ENCODE measurements around the gene LMO7. TPM values are rescaled to one million over a fixed set of nuclear protein-coding genes. Genes with fewer than 3 reads are reported as not detected.

Gene LMO7
- total and polyA plus RNA-seq, 2 of the 4 experiments (the other 2 are of a cell fraction) = 266 to 367 TPM

DNA sequence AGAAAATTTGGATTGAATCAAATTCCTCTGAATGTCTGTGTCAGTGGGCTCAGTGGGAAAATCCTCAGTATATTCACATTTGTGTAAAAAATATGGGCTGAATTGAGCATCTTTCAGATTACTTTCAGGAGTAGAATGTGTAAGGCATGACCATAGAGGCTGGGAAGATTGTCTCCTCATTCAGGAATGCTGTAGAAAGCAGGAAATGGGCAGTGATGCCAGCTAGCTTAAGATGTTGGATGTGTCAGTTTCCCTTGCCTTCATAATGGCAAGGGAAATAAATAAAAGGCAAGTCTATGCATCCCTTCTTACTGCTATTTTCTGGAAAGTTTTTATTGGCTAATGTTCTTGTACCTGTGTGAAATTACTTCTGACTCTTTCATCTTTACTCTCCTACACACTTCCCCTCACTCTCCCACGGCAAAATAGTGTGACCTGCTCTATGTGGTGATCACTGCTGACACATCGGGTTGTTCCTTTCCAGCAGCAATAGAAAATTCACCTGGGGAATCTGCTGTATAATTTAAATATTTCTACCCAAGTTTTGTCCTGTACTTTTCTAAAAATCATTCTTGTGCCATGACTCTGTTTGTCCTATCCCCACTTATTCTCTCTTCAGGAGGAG lies 103.2 kb downstream of the LMO7 start:
- ATAC-seq (ENCODE audit: low read depth) (no peak), DNase-seq (peak; percentile 35)
- H3K4ac ChIP-seq (ENCODE audit: low read depth, low read length) = no peak overlapping the region
- H2AK9ac ChIP-seq (replicated peaks; ENCODE audit: low read depth, low read length, poor library complexity) = no peak overlapping the region
- no peak overlapping the region for H2AK5ac ChIP-seq (ENCODE audit: low read depth, low read length)
- peaks cover 62% of the 10 kb centered on the region; the same call in 1 of the 2 replicates for H4K20me1 ChIP-seq (ENCODE audit: insufficient read depth, low read length)
- H3K56ac ChIP-seq (ENCODE audit: extremely low read depth, insufficient read depth, low read length) = no peak overlapping the region
- H3K79me1 ChIP-seq (ENCODE audit: low read depth in 1 of 2, low read length in 2 of 2) = peaks cover 26 to 66% of the 10 kb centered on the region in 2 experiments
- no TSS peak for BruUV-seq (replicated peaks)
- H2BK120ac ChIP-seq (ENCODE audit: low read depth, low read length) = no peak overlapping the region
- H3K27me3 ChIP-seq (ENCODE audit: control insufficient read depth, insufficient read depth, low read length) = no peaks in the 10 kb centered on the region
- H2BK20ac ChIP-seq (ENCODE audit: low read depth, low read length) = no peak overlapping the region
- H4K8ac ChIP-seq (ENCODE audit: low read depth in 2 of 2, low read length in 2 of 2) = no peak overlapping the region; a peak in 1 of 4 replicates
- H3K18ac ChIP-seq (ENCODE audit: low read depth, low read length) = no peak overlapping the region
- peaks cover 18% of the 10 kb centered on the region for H3K4me1 ChIP-seq (ENCODE audit: control insufficient read depth, insufficient read depth, low read length)
- H3K14ac ChIP-seq (replicated peaks; ENCODE audit: low read depth, low read length) = no peak overlapping the region
- ChIA-PET POLR2A (ENCODE audit: unreplicated experiment) (interaction anchor here (0.5 to 0.6 kb wide), 2 partner anchors 22 to 295 kb away, joined by 4 to 15 read pairs; no protein-coding TSS in a partner anchor), CTCF (interaction anchor here (2.2 kb wide), 1 partner anchor 43 kb away, joined by 8 read pairs; no protein-coding TSS in a partner anchor)
- intact Hi-C loops (cut with micrococcal nuclease) (no loop called here), in situ Hi-C loops (cut with MboI; ENCODE audit: low sequenced_read_pairs) (no loop called here), dilution Hi-C loops (cut with HindIII; ENCODE audit: low sequenced_read_pairs, unreplicated experiment) (no loop called here)
- H2BK15ac ChIP-seq (ENCODE audit: low read depth, low read length) = no peak overlapping the region
- H3K9ac ChIP-seq (ENCODE audit: low read depth, low read length) = no peak overlapping the region
- peaks cover 9% of the 10 kb centered on the region for H3K9me1 ChIP-seq (ENCODE audit: insufficient read depth, low read length)
- H2BK5ac ChIP-seq (ENCODE audit: low read depth, low read length, poor library complexity, severe bottlenecking) = peak overlapping the region; percentile 16
- H3K4me2 ChIP-seq (ENCODE audit: low read depth, low read length) = no peak overlapping the region
- H2AFZ ChIP-seq (replicated peaks; ENCODE audit: low read length, poor library complexity) = no peak overlapping the region
- no peak overlapping the region for H3K23ac ChIP-seq (ENCODE audit: low read depth, low read length)
- no peak overlapping the region for H4K91ac ChIP-seq (ENCODE audit: insufficient read depth, low read depth, low read length)
- no peaks in the 10 kb centered on the region; the same call in 1 of the 2 replicates for H3K36me3 ChIP-seq (ENCODE audit: control insufficient read depth, insufficient read depth, low read length)
- no peak overlapping the region for H3K4me3 ChIP-seq (ENCODE audit: insufficient read depth, low read depth, low read length)
- WGBS, 2 experiments (ENCODE audit: extremely low coverage in 2 of 2, insufficient read length in 1 of 2) = no CpG with 5 or more reads among the region's 2 CpGs
- 0 out of 2 replicates have a peak overlapping the region, but pooled peaks have one; percentile 5 for H4K5ac ChIP-seq (ENCODE audit: low read depth, low read length)
- peak overlapping the region; percentile 25; the same call in 1 of the 2 replicates for H3K27ac ChIP-seq (ENCODE audit: insufficient read depth, low read length)
- H3K9me3 ChIP-seq (ENCODE audit: control insufficient read depth, insufficient read depth, low read length) = no peaks in the 10 kb centered on the region
- TF ChIP-seq, protein P1, sequence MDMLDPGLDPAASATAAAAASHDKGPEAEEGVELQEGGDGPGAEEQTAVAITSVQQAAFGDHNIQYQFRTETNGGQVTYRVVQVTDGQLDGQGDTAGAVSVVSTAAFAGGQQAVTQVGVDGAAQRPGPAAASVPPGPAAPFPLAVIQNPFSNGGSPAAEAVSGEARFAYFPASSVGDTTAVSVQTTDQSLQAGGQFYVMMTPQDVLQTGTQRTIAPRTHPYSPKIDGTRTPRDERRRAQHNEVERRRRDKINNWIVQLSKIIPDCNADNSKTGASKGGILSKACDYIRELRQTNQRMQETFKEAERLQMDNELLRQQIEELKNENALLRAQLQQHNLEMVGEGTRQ (IDR thresholded peaks at IDR 0.05; ENCODE audit: low read depth, low read length) = no peak
- TF ChIP-seq FOS (IDR thresholded peaks at IDR 0.05; ENCODE audit: low read depth, low read length) (no peak), MAZ (IDR thresholded peaks at IDR 0.05; ENCODE audit: borderline replicate concordance, low read depth, low read length) (no peak), CHD1 (IDR thresholded peaks at IDR 0.05; ENCODE audit: low read depth, low read length) (no peak), CEBPB (IDR thresholded peaks at IDR 0.05; ENCODE audit: low read depth, low read length) (no peak), MXI1 (IDR thresholded peaks at IDR 0.05; ENCODE audit: borderline replicate concordance, low read depth, low read length) (no peak), NFE2L2 (IDR thresholded peaks at IDR 0.05; ENCODE audit: low read depth, low read length) (no peak), RAD21 (IDR thresholded peaks at IDR 0.05; ENCODE audit: low read length) (no peak), RFX5 (IDR thresholded peaks at IDR 0.05; ENCODE audit: low read depth, low read length) (no peak), SMC3 (IDR thresholded peaks at IDR 0.05; ENCODE audit: low read depth, low read length) (no peak), MAFK (IDR thresholded peaks at IDR 0.05; ENCODE audit: low read depth, low read length) (no peak), POLR2A (IDR thresholded peaks at IDR 0.05; ENCODE audit: low read depth, low read length) (no peak), BHLHE40 (IDR thresholded peaks at IDR 0.05; ENCODE audit: low read depth, low read length) (no peak)
- TF ChIP-seq, protein P2, sequence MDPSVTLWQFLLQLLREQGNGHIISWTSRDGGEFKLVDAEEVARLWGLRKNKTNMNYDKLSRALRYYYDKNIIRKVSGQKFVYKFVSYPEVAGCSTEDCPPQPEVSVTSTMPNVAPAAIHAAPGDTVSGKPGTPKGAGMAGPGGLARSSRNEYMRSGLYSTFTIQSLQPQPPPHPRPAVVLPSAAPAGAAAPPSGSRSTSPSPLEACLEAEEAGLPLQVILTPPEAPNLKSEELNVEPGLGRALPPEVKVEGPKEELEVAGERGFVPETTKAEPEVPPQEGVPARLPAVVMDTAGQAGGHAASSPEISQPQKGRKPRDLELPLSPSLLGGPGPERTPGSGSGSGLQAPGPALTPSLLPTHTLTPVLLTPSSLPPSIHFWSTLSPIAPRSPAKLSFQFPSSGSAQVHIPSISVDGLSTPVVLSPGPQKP (IDR thresholded peaks at IDR 0.05; ENCODE audit: borderline replicate concordance, low read depth, low read length) = no peak
- TF ChIP-seq, protein P3, sequence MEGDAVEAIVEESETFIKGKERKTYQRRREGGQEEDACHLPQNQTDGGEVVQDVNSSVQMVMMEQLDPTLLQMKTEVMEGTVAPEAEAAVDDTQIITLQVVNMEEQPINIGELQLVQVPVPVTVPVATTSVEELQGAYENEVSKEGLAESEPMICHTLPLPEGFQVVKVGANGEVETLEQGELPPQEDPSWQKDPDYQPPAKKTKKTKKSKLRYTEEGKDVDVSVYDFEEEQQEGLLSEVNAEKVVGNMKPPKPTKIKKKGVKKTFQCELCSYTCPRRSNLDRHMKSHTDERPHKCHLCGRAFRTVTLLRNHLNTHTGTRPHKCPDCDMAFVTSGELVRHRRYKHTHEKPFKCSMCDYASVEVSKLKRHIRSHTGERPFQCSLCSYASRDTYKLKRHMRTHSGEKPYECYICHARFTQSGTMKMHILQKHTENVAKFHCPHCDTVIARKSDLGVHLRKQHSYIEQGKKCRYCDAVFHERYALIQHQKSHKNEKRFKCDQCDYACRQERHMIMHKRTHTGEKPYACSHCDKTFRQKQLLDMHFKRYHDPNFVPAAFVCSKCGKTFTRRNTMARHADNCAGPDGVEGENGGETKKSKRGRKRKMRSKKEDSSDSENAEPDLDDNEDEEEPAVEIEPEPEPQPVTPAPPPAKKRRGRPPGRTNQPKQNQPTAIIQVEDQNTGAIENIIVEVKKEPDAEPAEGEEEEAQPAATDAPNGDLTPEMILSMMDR (conservative IDR thresholded peaks at IDR 0.05; ENCODE audit: low read depth, low read length) = no peak
